Upper lobe of right lung (tissue), 1 donor: Measurements from ENCODE around the gene TBC1D22A. TPM values are rescaled to one million over a fixed set of nuclear protein-coding genes. Genes with fewer than 3 reads are reported as not detected.

Experiments used
- ATAC-seq: fragments of 200-7000 bp; cut with Tn5 transposase; one replicate; pipeline ENCODE4 v1.9.1; 2020; ENCODE audit warnings: mild to moderate bottlenecking, moderate library complexity
- DNase-seq: peaks from one replicate; pipeline ENCODE4 v3.0.0-alpha.2; 2020
- H3K27ac ChIP-seq: fragments of 200-600 bp; one replicate; pipeline ENCODE4 v1.8.0; 2022
- H3K27me3 ChIP-seq: fragments of 200-600 bp; one replicate; pipeline ENCODE4 v1.8.0; 2022; ENCODE audit warnings: mild to moderate bottlenecking
- H3K36me3 ChIP-seq: fragments of 200-600 bp; one replicate; pipeline ENCODE4 v1.8.0; 2022
- H3K4me1 ChIP-seq: fragments of 200-600 bp; one replicate; pipeline ENCODE4 v1.8.0; 2022
- H3K4me3 ChIP-seq: fragments of 200-600 bp; one replicate; pipeline ENCODE4 v1.8.0; 2022; ENCODE audit warnings: mild to moderate bottlenecking
- H3K9me3 ChIP-seq: fragments of 200-600 bp; one replicate; pipeline ENCODE4 v1.8.0; 2022
- CTCF ChIP-seq: fragments of 200-600 bp; IDR thresholded peaks from one replicate; pipeline ENCODE4 v1.8.0; 2022; ENCODE audit warnings: antibody characterized with exemption
- intact Hi-C: fragments of 100-400 bp; cut with DNase I; formaldehyde crosslinking; loops from one replicate; pipeline ENCODE4 v1.11.0; 2022
- total RNA-seq: library from RNA; stranded (reverse); fragmentation: NEBNext Ultra II Directional; extraction: Animal tissue kit (Norgen Biotek cat#: 25700); gene quantifications from one replicate; pipeline ENCODE4 v1.2.1, GENCODE V29; 2021
- donor health status: DM: no; HTN: yes; CAD: no; lungs with severe emphysema.

The TBC1D22A gene
- total RNA-seq, 1 donor from 2014 or later, result 31.3 TPM

DNA sequence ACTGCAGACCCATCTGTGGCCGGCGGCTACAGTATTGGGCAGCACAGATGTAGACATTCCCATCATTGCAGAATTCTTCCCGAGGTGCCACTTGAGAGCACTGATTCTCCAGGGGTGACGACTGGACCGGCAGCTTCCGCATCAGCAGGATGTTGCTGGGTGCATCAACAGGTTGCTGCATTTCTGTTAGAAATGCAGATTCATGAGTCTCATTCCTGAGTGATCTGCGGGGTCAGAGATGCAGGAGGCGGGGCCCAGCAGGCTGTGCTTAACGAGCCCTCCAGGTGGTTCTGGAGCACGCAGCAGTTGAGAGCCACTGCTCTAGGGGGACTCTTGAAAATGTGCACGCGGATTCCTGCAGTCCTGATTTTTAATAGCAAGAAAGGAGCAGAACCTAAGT is 321.8 kb downstream of the TBC1D22A start:
- ATAC-seq (no peak), DNase-seq (no peak)
- H3K27ac ChIP-seq, result no peak overlapping the region
- no peaks in the 10 kb centered on the region for H3K36me3 ChIP-seq
- no peak for TF ChIP-seq CTCF
- H3K27me3 ChIP-seq, result no peaks in the 10 kb centered on the region
- H3K4me3 ChIP-seq, result no peak overlapping the region
- intact Hi-C loops, result no loop called here
- no peaks in the 10 kb centered on the region for H3K9me3 ChIP-seq
- H3K4me1 ChIP-seq, result no peaks in the 10 kb centered on the region

DNA sequence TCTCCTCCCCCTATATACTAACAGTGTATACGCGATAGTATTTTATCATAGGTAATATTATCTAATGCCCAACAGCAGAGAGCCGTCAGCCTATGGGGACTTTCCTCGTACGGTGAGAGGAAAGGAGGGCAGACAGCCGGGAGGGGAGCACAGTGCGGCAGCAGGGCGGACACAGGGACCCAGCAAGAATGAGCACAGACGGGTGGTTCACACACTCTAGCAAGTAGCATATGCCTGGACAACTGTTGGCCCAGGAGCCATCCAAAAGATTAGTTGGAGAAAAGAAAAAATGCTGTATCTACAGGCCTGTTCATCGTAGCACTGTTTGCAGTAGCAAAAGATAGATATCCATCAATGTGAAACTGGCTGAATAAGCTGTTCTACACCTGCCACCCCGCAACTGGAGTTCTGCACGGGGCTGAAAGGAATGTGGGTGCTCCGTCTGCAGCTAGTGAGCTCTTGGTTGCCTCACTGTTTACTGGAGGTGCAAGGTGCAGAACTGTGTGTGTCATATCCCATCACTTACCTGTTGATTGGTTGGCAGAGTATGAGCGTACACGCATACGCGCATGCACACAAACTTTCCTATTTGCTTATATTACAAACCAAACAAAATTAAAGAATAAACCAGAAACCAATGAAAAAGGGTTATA is 324.3 kb downstream of the TBC1D22A start:
- ATAC-seq (no peak), DNase-seq (no peak)
- H3K36me3 ChIP-seq, result no peaks in the 10 kb centered on the region
- no peaks in the 10 kb centered on the region for H3K4me1 ChIP-seq
- TF ChIP-seq CTCF, result no peak
- H3K27ac ChIP-seq, result no peak overlapping the region
- no peaks in the 10 kb centered on the region for H3K27me3 ChIP-seq
- H3K4me3 ChIP-seq, result no peak overlapping the region
- H3K9me3 ChIP-seq, result no peaks in the 10 kb centered on the region
- intact Hi-C loops, result no loop called here

DNA sequence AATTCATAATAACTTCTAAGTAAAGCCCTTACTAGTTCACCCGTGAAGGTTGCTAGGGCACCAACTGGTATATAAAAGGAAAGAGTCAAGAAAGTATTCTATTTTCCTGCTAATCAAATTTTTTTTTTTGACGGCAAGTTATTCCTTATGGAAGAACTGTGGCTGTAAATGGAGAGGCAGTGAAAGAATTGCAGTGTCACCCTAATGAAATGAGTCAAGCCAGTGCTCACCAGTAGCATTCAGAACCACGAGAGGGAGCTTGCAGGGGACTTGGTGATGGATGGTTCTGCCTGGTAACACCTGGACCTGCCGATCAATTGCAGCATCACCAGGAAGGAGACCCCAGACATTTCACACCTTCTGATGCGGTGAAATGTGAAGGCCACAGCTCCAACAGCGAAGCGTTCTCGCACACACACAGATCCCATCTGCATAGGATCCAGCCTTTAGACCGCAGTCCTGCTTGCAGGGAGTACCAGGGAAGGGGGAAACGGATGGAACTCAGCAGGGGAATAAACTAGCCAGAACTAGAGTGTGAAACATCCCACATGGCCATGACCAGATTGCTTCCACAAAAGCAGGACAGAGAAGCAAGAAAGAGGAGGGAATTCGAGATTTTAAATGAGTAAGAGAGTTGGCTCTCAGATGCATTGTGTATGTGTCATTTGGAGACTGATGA is 326.2 kb downstream of the TBC1D22A start:
- no peaks in the 10 kb centered on the region for H3K27me3 ChIP-seq
- DNase-seq (no peak), ATAC-seq (no peak)
- H3K9me3 ChIP-seq, result no peaks in the 10 kb centered on the region
- intact Hi-C loops, result no loop called here
- H3K4me1 ChIP-seq, result no peaks in the 10 kb centered on the region
- no peaks in the 10 kb centered on the region for H3K36me3 ChIP-seq
- no peak for TF ChIP-seq CTCF
- no peak overlapping the region for H3K4me3 ChIP-seq
- no peak overlapping the region for H3K27ac ChIP-seq

GRCh38 chr22:47089374-47089773 is 326.9 kb downstream of the TBC1D22A start:
- Histone ChIP-seq H3K27me3 (no peaks in the 10 kb centered on the region), H3K36me3 (no peaks in the 10 kb centered on the region), H3K4me3 (no peak overlapping the region), H3K27ac (no peak overlapping the region), H3K4me1 (no peaks in the 10 kb centered on the region), H3K9me3 (no peaks in the 10 kb centered on the region)
- intact Hi-C loops, result no loop called here
- DNase-seq, result no peak
- TF ChIP-seq CTCF, result no peak
- ATAC-seq, result no peak

- DNase-seq, result no peak
These were observed 327.5 kb downstream of the TBC1D22A start for GRCh38 chr22:47089796-47090460.

More at GRCh38 chr22:47089796-47090460, 327.5 kb downstream of the TBC1D22A start:
- no peaks in the 10 kb centered on the region for H3K36me3 ChIP-seq
- H3K9me3 ChIP-seq, result no peaks in the 10 kb centered on the region
- H3K4me3 ChIP-seq, result no peak overlapping the region
- ATAC-seq, result peak; percentile 67
- H3K27me3 ChIP-seq, result no peaks in the 10 kb centered on the region
- TF ChIP-seq CTCF, result no peak
- H3K4me1 ChIP-seq, result no peaks in the 10 kb centered on the region
- intact Hi-C loops, result no loop called here
- H3K27ac ChIP-seq, result no peak overlapping the region
